Hematopoietic multipotent progenitor cell treated with erythropoietin and hydrocortisone succinate and interleukin-3 and kit ligand, for 17 days (in vitro differentiated cells): ENCODE data around the gene NTF3.

Source experiments
- DNase-seq: peaks from one replicate; pipeline ENCODE4 v3.0.0-alpha.2; 2015; ENCODE audit warnings: low spot score

The NTF3 gene

GRCh38 chr12:5487948-5488625 lies 56.2 kb downstream of the NTF3 start:
- DNase-seq = no peak

GRCh38 chr12:5488626-5488955 lies 56.7 kb downstream of the NTF3 start:
- no peak for DNase-seq

- DNase-seq = no peak
Observed at GRCh38 chr12:5489017-5489416, 57.1 kb downstream of the NTF3 start.

- DNase-seq = no peak
Observed at GRCh38 chr12:5489760-5490406, 58.0 kb downstream of the NTF3 start.

GRCh38 chr12:5492562-5492961 lies 60.7 kb downstream of the NTF3 start:
- no peak for DNase-seq

- DNase-seq = no peak
Observed at GRCh38 chr12:5493018-5493417, 61.1 kb downstream of the NTF3 start.

- no peak for DNase-seq
Observed at GRCh38 chr12:5494343-5494742, 62.4 kb downstream of the NTF3 start.

- no peak for DNase-seq
Observed at GRCh38 chr12:5497329-5498053, 65.6 kb downstream of the NTF3 start.

- DNase-seq = no peak
Observed at GRCh38 chr12:5498076-5498475, 66.2 kb downstream of the NTF3 start.

- DNase-seq = no peak
Observed at GRCh38 chr12:5498806-5499205, 66.9 kb downstream of the NTF3 start.

GRCh38 chr12:5499566-5500330 lies 67.8 kb downstream of the NTF3 start:
- no peak for DNase-seq

- no peak for DNase-seq
Observed at GRCh38 chr12:5500331-5500659, 68.4 kb downstream of the NTF3 start.

GRCh38 chr12:5503774-5504173 lies 71.9 kb downstream of the NTF3 start:
- no peak for DNase-seq

GRCh38 chr12:5505116-5505515 lies 73.2 kb downstream of the NTF3 start:
- no peak for DNase-seq

GRCh38 chr12:5505751-5506150 lies 73.8 kb downstream of the NTF3 start:
- no peak for DNase-seq

GRCh38 chr12:5506295-5506694 lies 74.4 kb downstream of the NTF3 start:
- no peak for DNase-seq

- no peak for DNase-seq
Observed at GRCh38 chr12:5506821-5507231, 74.9 kb downstream of the NTF3 start.

GRCh38 chr12:5507401-5507935 lies 75.6 kb downstream of the NTF3 start:
- DNase-seq = no peak

GRCh38 chr12:5507944-5508343 lies 76.0 kb downstream of the NTF3 start:
- no peak for DNase-seq

GRCh38 chr12:5509102-5509501 lies 77.2 kb downstream of the NTF3 start:
- no peak for DNase-seq

GRCh38 chr12:5509557-5509956 lies 77.6 kb downstream of the NTF3 start:
- DNase-seq = no peak

- no peak for DNase-seq
Observed at GRCh38 chr12:5510251-5510805, 78.4 kb downstream of the NTF3 start.
